Stimulated activated memory B cell treated with anti-CD40 and anti-IgM and Interleukin-4, amounts not matched to agents 10 μg/mL and 1 μg/mL and 100 μg/mL, for 72 hours (primary cell): Measurements from ENCODE around the gene PSAP.

Experiments
- ATAC-seq: fragments of 150-1000 bp; cut with Tn5 transposase; 2 replicates; pipeline ENCODE4 v1.10.0; 2021
- H3K27ac Mint-ChIP-seq: one replicate; pipeline ENCODE4 v1.8.0; 2022; ENCODE audit warnings: mild to moderate bottlenecking, mixed read lengths
- H3K27me3 Mint-ChIP-seq: one replicate; pipeline ENCODE4 v1.8.0; 2022; ENCODE audit warnings: mixed read lengths
- H3K36me3 Mint-ChIP-seq: one replicate; pipeline ENCODE4 v1.8.0; 2022; ENCODE audit warnings: mixed read lengths
- H3K4me1 Mint-ChIP-seq: one replicate; pipeline ENCODE4 v1.8.0; 2022; ENCODE audit warnings: mixed read lengths
- H3K4me3 Mint-ChIP-seq: one replicate; pipeline ENCODE4 v1.8.0; 2022; ENCODE audit warnings: mild to moderate bottlenecking, moderate library complexity, mixed read lengths
- H3K9me3 Mint-ChIP-seq: one replicate; pipeline ENCODE4 v1.8.0; 2022; ENCODE audit warnings: mixed read lengths

PSAP gene

DNA sequence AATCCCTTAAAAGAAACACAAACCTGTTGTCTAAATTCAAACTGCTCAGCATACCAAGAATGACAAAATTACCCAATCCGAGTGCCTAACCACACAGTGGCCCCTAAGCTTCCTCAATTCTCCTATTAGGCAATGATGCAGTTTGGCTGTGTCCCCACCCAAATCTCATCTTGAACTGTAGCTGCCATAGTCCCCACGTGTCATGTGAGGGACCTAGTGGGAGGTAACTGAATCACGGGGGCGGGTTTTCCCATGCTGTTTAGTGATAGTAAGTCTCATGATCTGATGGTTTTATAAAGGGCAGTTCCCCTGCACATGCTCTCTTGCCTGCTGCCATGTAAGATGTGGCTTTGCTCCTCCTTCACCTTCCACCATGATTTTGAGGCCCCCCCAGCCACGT, 21.9 kb downstream of the PSAP start:
- H3K27ac Mint-ChIP-seq: no peak overlapping the region
- peaks cover 36% of the 10 kb centered on the region for H3K4me1 Mint-ChIP-seq
- H3K27me3 Mint-ChIP-seq: no peaks in the 10 kb centered on the region
- no peaks in the 10 kb centered on the region for H3K9me3 Mint-ChIP-seq
- no peak for ATAC-seq
- H3K36me3 Mint-ChIP-seq: peaks cover 81% of the 10 kb centered on the region
- no peak overlapping the region for H3K4me3 Mint-ChIP-seq

DNA sequence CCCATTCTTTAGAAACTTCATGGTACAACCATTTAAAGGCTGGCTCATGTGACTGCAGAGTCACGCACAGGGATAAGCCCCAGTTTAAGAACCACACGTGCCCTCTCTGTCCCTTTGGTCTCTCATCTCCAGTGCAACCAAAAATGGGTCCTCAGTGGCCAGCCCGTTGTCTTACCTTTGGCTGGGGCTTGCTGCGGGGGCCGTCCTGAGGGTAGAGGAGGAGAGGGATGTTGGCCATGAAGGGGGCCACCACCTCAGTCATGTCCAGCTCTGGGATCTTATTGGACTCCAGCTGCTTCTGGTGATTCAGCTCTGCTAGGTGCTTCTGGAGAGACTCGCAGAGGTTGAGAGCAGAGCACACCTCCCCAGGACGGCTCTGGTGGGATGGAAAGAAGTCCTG, 22.3 kb downstream of the PSAP start:
- Mint-ChIP-seq H3K4me1 (peaks cover 31% of the 10 kb centered on the region), H3K27ac (no peak overlapping the region), H3K36me3 (peaks cover 81% of the 10 kb centered on the region)

DNA sequence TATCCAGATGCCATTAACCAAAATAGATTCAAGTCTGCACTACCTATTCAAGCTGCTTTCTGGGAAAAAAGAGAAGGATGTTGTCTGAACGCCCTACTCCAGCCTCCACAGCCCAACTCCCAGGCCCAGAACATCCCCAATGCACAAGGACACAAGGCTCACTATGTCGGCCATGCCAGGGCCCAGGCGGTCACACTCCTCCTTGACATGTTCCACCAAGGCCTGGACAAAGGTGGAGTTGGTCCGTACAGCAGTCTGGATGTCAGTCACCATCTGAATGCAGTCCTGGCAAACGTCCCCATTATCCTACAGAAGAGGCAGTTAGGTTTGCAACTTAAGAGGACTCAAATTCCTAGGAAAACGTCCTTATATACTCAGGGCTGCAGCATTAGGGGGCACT, 23.2 kb downstream of the PSAP start:
- Mint-ChIP-seq H3K4me1 (peaks cover 22% of the 10 kb centered on the region), H3K27me3 (no peaks in the 10 kb centered on the region), H3K4me3 (no peak overlapping the region), H3K9me3 (no peaks in the 10 kb centered on the region), H3K36me3 (peaks cover 85% of the 10 kb centered on the region), H3K27ac (no peak overlapping the region)
- no peak for ATAC-seq

More for the DNA sequence above, 22.3 kb downstream of the PSAP start:
- ATAC-seq: no peak
- H3K4me3 Mint-ChIP-seq: no peak overlapping the region
- no peaks in the 10 kb centered on the region for H3K9me3 Mint-ChIP-seq
- H3K27me3 Mint-ChIP-seq: no peaks in the 10 kb centered on the region

DNA sequence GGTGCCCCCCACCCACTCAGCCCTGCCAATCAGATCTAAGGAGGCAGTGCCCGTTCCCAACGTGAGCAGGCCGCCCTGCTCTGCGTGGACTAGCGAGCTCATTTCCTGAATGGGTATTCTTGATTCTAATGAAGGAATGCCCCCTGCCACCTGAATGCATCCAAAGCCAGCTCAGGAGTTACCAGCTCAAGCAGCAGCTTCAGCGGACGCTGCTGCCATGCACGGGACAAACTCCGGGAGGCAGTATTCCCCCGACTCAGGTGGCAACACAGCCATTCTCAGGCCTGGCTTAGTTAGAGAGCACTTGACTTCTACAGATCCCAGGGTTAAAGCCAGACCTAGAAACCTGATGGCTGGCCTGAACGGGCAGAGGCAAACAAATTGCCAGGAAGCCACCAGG, 25.8 kb downstream of the PSAP start:
- Mint-ChIP-seq H3K4me1 (peaks cover 9% of the 10 kb centered on the region), H3K36me3 (peaks cover 80% of the 10 kb centered on the region), H3K27me3 (no peaks in the 10 kb centered on the region), H3K27ac (no peak overlapping the region), H3K4me3 (no peak overlapping the region), H3K9me3 (no peaks in the 10 kb centered on the region)
- no peak for ATAC-seq

DNA sequence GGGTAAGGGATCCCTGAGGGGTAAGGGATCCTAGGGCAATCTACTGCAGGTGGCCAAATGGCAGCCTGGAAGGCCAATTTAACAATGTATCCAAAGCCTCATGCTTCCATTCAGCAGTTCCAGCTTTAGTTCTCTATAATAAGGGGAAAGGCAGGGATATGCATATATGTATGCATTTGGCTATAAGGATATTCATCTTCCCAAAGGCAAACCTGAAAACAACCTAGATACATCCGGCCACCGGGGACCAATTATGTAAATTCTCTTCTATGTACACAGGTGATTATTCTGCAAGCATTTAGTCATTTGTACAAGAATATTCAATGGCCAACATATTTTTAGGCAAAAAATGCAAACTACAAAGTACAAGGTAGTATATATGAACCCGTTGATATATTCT, 26.7 kb downstream of the PSAP start:
- Mint-ChIP-seq H3K27me3 (no peaks in the 10 kb centered on the region), H3K4me3 (no peak overlapping the region), H3K27ac (no peak overlapping the region), H3K4me1 (peaks cover 3% of the 10 kb centered on the region), H3K9me3 (no peaks in the 10 kb centered on the region), H3K36me3 (peaks cover 80% of the 10 kb centered on the region)
- no peak for ATAC-seq

DNA sequence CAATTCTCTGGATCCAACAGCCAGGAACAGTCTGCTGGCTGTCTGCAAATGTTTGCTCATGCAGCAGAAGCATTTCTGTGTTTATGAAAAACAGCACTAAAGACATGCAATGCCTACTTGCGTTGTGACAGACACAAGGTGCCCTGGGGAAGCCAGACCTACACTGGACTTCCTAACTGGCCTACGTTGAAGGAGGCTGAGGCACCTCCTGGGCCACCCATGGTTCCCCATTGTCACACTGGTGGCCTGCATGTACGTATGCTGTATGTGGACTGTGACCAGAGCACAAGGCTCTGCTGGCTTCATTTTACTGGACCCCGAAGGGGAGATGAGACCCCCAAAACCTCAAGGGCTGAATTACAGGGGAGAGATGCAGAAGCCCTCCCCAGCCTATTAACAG, 27.7 kb downstream of the PSAP start:
- peaks cover 80% of the 10 kb centered on the region for H3K36me3 Mint-ChIP-seq
- H3K4me1 Mint-ChIP-seq: no peaks in the 10 kb centered on the region
- ATAC-seq: no peak
- H3K9me3 Mint-ChIP-seq: no peaks in the 10 kb centered on the region
- H3K27me3 Mint-ChIP-seq: no peaks in the 10 kb centered on the region
- no peak overlapping the region for H3K4me3 Mint-ChIP-seq
- H3K27ac Mint-ChIP-seq: no peak overlapping the region

DNA sequence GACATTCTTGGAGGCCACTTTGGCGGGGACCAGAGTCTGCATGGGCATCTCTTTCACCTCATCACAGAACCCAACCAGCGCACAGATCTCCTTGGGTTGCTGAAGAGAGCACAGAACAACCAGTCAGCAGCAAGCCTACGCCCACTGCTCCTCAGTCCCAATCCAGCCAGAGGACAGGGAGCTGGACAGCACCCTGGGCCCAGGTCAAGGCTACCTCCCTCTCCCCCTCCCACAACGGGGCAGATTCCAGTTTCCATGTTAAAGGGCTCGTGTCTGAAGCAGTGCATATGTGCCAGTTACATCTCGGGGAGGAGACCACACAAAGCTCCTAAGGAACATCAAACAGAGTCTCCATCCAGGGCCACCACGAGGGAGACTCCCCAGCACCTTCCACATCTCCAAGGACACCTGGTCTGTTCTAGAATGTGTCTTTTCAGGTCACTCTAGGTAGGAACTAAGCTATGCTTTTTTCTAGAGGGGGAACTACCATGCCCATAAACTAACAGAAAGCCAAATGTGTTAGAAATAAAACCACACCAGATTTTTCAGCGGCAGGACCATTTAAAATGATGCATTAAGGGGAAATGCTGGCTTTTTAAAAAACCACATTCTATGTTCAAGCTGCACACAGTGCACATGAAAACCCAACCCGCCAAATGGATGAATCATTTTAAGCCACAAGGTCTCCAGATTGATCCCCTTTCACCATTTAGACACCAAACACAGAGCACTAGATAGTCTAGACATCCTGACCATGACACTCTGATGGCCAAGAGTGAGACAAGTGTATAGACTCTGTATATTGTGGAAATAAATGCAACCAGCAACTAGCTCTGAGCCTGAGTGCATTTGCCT, 28.9 kb downstream of the PSAP start:
- H3K4me3 Mint-ChIP-seq: no peak overlapping the region
- no peaks in the 10 kb centered on the region for H3K9me3 Mint-ChIP-seq
- H3K36me3 Mint-ChIP-seq: peaks cover 83% of the 10 kb centered on the region
- H3K27ac Mint-ChIP-seq: no peak overlapping the region
- no peak for ATAC-seq
- H3K27me3 Mint-ChIP-seq: no peaks in the 10 kb centered on the region
- H3K4me1 Mint-ChIP-seq: no peaks in the 10 kb centered on the region

DNA sequence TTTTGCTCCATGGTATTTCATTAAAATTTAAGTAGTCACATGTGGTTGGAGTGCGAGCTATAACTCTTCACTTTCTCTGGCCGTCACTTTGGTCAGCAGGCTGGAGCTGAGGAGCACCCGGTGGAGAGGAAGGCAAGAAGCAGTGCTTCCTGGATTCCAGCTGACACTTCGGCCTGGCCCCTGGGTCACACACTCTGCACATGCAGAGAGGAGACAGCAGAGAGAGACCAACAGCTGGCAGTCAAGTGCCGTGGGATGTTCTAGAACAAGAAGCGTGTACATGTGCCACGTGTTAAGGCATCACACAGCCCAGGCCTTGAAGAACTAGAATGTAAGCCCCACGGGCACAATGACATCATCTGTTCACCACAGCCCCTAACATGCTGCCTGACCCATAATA, 30.1 kb downstream of the PSAP start:
- Mint-ChIP-seq H3K4me3 (no peak overlapping the region), H3K9me3 (no peaks in the 10 kb centered on the region), H3K27me3 (no peaks in the 10 kb centered on the region), H3K27ac (no peak overlapping the region), H3K36me3 (peaks cover 83% of the 10 kb centered on the region), H3K4me1 (no peaks in the 10 kb centered on the region)
- no peak for ATAC-seq

DNA sequence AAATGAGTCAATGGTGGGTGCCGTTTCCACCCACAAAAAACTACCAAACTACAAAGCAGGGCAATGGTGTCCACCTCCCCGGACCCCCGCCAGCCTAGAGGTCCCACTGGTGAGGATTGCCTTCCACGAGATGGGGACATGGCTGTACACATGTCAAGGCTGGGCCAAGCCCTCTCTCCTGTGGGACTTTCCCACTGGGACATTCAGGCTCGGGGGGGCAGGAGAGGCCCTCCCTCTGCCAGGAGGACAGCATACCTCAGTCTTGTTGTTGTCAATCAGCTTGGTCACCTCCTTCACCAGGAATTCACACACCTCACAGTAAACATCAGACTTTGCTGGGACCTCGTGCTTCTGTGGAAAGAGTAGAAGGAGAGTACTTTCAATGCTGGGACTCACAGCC, 31.1 kb downstream of the PSAP start:
- Mint-ChIP-seq H3K9me3 (no peaks in the 10 kb centered on the region), H3K36me3 (peaks cover 83% of the 10 kb centered on the region), H3K27me3 (no peaks in the 10 kb centered on the region), H3K27ac (peak overlapping the region; percentile 22), H3K4me3 (no peak overlapping the region), H3K4me1 (no peaks in the 10 kb centered on the region)
- ATAC-seq: no peak

DNA sequence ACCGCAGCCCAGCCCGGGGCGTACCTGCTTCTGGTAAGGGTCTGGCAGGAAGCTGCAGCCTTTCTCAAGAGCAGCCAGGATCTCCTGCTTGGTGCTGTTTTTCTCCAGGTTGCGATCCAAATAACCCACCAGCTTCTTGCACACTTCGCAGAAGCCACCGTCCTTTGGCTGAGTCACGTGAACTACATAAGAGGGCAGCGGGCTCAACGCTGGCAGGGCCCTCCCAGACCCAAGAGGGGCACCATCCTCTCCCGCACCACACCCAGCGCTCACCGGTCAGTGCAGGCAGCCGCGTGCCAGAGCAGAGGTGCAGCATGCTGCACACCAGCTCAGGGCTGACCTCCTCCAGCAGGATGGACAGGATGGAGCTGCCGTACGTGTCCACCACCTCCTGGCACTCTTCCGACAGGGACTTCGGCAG, 31.6 kb downstream of the PSAP start:
- Mint-ChIP-seq H3K9me3 (no peaks in the 10 kb centered on the region), H3K36me3 (peaks cover 87% of the 10 kb centered on the region), H3K4me1 (no peaks in the 10 kb centered on the region), H3K4me3 (no peak overlapping the region), H3K27ac (peak overlapping the region; percentile 22), H3K27me3 (no peaks in the 10 kb centered on the region)
- no peak for ATAC-seq

DNA sequence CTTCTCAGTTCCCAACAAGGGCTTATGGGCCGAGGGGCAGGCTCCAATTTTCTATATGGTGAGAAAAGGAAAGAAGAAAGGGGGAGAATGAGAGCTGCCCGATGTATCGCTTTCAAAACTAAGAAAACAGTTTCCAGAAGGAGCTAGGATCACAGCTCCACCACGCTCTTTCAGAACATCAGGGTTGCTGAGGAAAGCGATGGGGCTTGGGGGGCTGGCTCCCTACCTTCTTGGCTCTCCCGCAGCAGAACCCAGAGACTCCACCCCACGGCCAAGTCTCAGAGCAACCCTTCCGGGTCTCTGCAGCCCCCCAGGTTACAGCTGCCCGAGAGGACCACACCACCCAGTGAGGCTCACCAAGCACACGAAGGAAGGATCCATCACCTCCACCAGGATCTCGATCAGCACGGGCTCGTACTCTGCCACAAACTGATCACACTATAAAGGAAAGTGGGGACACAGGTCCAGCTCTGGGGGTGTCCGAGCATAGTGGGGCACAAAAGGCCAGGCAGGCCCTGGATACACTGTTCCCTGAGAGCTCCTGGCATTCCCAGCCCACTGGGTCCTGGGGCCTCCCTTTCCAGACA, 32.3 kb downstream of the PSAP start:
- H3K4me3 Mint-ChIP-seq: no peak overlapping the region
- no peaks in the 10 kb centered on the region for H3K4me1 Mint-ChIP-seq
- no peak for ATAC-seq
- H3K9me3 Mint-ChIP-seq: no peaks in the 10 kb centered on the region
- H3K36me3 Mint-ChIP-seq: peaks cover 83% of the 10 kb centered on the region
- H3K27ac Mint-ChIP-seq: no peak overlapping the region
- no peaks in the 10 kb centered on the region for H3K27me3 Mint-ChIP-seq

DNA sequence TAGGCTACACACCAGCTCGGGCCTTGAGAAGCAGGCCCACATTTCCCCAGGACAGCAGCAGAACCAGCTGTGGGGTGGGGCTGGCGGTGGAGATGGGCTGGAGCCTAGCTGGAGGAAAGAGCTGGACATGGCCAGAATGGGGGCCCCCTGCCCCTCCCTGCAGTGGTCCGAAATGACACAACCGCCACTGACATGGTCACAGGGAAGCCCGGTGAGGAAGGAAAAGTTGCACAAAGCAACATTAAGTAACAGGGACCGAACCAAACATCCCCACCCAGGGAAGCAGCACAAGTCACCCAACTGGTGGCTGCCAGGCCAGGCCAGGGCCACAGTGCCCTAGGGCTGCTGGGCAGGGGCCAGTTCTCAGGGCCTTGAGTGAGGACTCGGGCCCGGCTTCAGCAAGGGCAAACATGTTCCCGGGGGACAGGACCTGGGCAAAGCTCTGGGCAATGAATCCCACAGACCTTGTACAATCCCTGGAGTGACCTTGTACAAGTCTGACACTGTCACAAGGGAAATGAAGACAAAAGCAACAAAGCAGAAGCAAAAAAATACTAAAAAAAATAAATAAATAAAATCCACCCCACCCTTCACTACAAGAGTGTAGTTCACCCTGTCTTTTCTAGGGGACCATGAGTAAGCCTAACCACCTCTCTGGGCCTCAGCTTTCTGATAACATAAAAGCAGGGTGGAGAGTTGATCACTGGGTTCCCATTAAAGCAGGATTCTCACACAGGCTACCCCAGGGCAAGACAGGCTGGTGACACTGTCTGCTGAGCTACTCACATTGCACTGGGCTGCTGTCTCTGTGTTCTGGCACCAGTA, 33.0 kb downstream of the PSAP start:
- H3K4me3 Mint-ChIP-seq: no peak overlapping the region
- no peaks in the 10 kb centered on the region for H3K9me3 Mint-ChIP-seq
- no peaks in the 10 kb centered on the region for H3K27me3 Mint-ChIP-seq
- H3K27ac Mint-ChIP-seq: no peak overlapping the region
- no peaks in the 10 kb centered on the region for H3K4me1 Mint-ChIP-seq
- peaks cover 78% of the 10 kb centered on the region for H3K36me3 Mint-ChIP-seq
- ATAC-seq: no peak

DNA sequence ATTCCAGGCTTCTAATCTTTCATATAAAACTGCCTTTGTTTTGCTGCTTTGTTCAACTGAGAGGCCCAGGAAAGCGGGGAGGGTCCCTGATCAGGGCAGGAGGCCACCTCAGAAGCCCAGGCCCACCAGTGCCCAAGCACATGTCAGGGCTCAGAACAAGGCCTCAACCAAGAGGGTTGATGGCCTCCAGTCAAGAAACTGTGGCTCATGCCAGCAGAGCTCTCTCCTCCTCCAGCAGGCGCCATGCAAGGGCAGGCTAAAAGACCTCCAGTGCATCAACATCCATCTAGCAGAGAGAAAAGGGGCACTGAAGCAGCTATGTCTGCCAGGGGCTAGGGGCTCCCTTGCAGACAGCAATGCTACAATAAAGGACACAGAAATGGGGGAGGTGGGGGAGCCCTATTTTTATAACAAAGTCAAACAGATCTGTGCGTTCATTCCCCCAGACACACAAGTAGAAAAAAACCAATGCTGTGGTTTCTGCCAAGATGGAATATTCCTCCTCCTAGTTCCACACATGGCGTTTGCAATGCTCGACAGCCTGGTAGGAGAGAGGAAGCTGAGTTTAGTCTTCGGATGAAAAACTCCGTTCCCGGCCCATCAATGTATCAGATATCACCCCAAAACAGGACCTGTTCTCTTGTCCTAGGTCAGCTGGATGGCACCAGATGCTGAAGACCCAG, 34.0 kb downstream of the PSAP start:
- H3K27me3 Mint-ChIP-seq: no peaks in the 10 kb centered on the region
- peaks cover 78% of the 10 kb centered on the region for H3K36me3 Mint-ChIP-seq
- no peaks in the 10 kb centered on the region for H3K9me3 Mint-ChIP-seq
- H3K4me3 Mint-ChIP-seq: no peak overlapping the region
- ATAC-seq: no peak
- H3K4me1 Mint-ChIP-seq: no peaks in the 10 kb centered on the region
- H3K27ac Mint-ChIP-seq: peak overlapping the region; percentile 40

DNA sequence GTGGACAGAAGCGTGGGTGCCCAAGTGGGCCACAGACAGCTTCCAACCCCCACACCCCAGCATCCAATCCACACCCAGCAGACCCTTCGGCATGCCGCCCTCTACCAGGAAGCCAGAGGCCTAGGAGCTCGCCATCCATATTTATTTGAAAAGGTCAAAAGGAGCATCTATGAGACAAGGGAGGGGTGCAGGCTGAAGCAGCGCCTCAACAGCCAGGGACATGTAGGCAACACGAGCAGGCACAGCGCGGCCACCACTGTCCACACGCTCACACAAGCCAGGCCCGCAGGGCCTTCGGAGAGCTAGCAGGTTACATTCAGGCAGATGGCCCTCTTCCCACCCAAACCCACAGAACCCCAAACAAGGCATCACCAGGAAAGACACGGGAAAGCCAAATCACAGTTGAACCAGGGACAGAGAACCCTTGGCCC, 34.6 kb downstream of the PSAP start:
- no peaks in the 10 kb centered on the region for H3K9me3 Mint-ChIP-seq
- H3K27ac Mint-ChIP-seq: peak overlapping the region; percentile 40
- H3K4me1 Mint-ChIP-seq: no peaks in the 10 kb centered on the region
- H3K4me3 Mint-ChIP-seq: no peak overlapping the region
- H3K27me3 Mint-ChIP-seq: no peaks in the 10 kb centered on the region
- peaks cover 73% of the 10 kb centered on the region for H3K36me3 Mint-ChIP-seq
- no peak for ATAC-seq

DNA sequence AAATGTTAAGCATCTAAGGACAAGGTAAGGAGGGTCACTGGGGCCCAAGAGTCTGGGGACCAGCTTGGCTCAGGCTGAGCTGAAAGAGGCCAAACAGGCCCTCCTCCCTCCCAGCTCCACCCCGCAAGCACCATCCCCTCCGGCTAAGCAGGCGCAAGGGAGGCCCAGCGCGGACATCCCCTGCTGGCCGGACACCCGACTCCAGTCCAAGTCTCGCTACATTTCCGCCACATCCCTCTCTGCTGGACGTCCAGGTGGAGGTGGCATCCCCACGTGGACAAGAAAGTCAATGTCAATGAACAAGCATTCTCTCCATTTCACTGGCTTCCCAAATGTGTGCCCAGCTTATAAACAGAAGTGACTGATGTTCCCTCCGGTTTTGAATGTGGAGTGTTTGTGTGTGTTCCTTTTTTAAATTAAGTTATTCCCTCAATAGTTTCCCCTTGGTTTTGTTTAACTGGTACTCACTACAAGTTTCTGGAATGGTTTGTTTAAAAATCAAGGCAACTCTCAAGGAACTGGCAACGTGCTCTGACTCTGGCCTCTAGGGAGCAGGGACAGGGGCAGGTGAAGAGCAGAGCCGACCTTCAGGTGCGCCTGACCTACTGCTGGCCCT, 35.4 kb downstream of the PSAP start:
- no peaks in the 10 kb centered on the region for H3K27me3 Mint-ChIP-seq
- peaks cover 65% of the 10 kb centered on the region for H3K36me3 Mint-ChIP-seq
- no peak overlapping the region for H3K27ac Mint-ChIP-seq
- H3K4me3 Mint-ChIP-seq: no peak overlapping the region
- no peak for ATAC-seq
- no peaks in the 10 kb centered on the region for H3K9me3 Mint-ChIP-seq
- H3K4me1 Mint-ChIP-seq: no peaks in the 10 kb centered on the region
